Fibroblast of mammary gland (primary cell): ENCODE results near the gene PPRC1.
A peak's percentile ranks its signal among the peaks of the same experiment; 100 is the strongest.

ENCODE experiments used
- DNase-seq: peaks from one replicate; pipeline ENCODE4 v3.0.0-alpha.2; 2010; ENCODE audit warnings: low read depth
- H3K4me3 ChIP-seq: 2 replicates; pipeline ENCODE4 v1.5.1; 2011; ENCODE audit warnings: low read depth, mild to moderate bottlenecking, low read length, moderate library complexity; ENCODE audit not compliant: control insufficient read depth
- TF ChIP-seq, protein P1 (sequence below): conservative IDR thresholded peaks from 2 replicates; pipeline ENCODE4 v1.5.1; 2011; ENCODE audit warnings: low read depth, low read length, inconsistent platforms; ENCODE audit not compliant: control insufficient read depth, insufficient read depth

The PPRC1 gene

GRCh38 chr10:102096449-102096848, 36.4 kb upstream of the PPRC1 start:
- H3K4me3 ChIP-seq = no peak overlapping the region
- TF ChIP-seq, protein P1, sequence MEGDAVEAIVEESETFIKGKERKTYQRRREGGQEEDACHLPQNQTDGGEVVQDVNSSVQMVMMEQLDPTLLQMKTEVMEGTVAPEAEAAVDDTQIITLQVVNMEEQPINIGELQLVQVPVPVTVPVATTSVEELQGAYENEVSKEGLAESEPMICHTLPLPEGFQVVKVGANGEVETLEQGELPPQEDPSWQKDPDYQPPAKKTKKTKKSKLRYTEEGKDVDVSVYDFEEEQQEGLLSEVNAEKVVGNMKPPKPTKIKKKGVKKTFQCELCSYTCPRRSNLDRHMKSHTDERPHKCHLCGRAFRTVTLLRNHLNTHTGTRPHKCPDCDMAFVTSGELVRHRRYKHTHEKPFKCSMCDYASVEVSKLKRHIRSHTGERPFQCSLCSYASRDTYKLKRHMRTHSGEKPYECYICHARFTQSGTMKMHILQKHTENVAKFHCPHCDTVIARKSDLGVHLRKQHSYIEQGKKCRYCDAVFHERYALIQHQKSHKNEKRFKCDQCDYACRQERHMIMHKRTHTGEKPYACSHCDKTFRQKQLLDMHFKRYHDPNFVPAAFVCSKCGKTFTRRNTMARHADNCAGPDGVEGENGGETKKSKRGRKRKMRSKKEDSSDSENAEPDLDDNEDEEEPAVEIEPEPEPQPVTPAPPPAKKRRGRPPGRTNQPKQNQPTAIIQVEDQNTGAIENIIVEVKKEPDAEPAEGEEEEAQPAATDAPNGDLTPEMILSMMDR = no peak
- no peak for DNase-seq

- no peak for DNase-seq
- TF ChIP-seq, protein P1 = no peak
- no peak overlapping the region for H3K4me3 ChIP-seq
These were observed 31.7 kb upstream of the PPRC1 start for GRCh38 chr10:102101152-102101551.

- peak; percentile 21 for DNase-seq
- TF ChIP-seq, protein P1 = no peak
- H3K4me3 ChIP-seq = no peak overlapping the region
These were observed 30.4 kb upstream of the PPRC1 start for GRCh38 chr10:102102421-102102820.

DNA sequence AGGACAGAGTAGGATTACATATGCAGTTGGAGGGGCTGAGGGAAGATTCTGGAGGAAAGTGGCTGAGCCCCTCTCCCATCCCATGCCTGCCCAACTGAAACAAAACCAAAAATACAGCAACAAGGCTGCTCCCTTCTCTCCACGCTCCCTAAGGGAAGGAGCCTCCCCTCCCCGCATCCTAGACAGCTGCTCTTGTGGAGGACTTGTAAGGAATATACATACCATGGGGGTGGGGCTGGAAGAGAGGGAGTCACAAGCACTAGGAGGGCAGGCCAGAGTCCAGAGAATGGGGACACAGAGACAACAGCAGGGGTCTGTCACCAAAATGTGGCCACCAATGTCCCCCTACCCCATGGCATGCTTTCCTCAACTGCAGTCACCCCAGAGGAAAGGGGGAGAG, 25.8 kb upstream of the PPRC1 start:
- no peak for DNase-seq
- TF ChIP-seq, protein P1 = no peak
- H3K4me3 ChIP-seq = no peak overlapping the region

GRCh38 chr10:102109166-102110116, 23.4 kb upstream of the PPRC1 start:
- TF ChIP-seq, protein P1 = no peak
- DNase-seq = no peak
- no peak overlapping the region for H3K4me3 ChIP-seq

GRCh38 chr10:102111276-102111675, 21.6 kb upstream of the PPRC1 start:
- no peak overlapping the region for H3K4me3 ChIP-seq
- no peak for DNase-seq
- TF ChIP-seq, protein P1 = no peak
